Vagina (tissue), 2 donors: ENCODE results near the gene NGFR.

ENCODE experiments used
- POLR2A ChIP-seq, 2 donors: fragments of 450-650 bp; IDR thresholded peaks; one replicate each; pipeline ENCODE4 v1.6.1; 2017; ENCODE audit warnings: antibody characterized with exemption in 2 of 2, mild to moderate bottlenecking in 2 of 2, moderate library complexity in 2 of 2
- POLR2AphosphoS5 ChIP-seq, 2 donors: sonication (generic); formaldehyde crosslinking; IDR thresholded peaks; one replicate each; pipeline ENCODE4 v1.9.0; 2017; ENCODE audit warnings: antibody characterized with exemption in 2 of 2, mild to moderate bottlenecking in 2 of 2, low read depth in 1 of 2; ENCODE audit not compliant: insufficient read depth in 1 of 2
- TF ChIP-seq, protein P1 (sequence below), 3 experiments: fragments of 450-650 bp in 2 of 3; fragments of 200-600 bp in 1 of 3; sonication (generic) in 1 of 3; IDR thresholded peaks; one replicate each; pipeline ENCODE4 v1.5.1; 2017 to 2019; ENCODE audit warnings: antibody characterized with exemption in 3 of 3, mild to moderate bottlenecking in 2 of 3, moderate library complexity in 2 of 3

DNA sequence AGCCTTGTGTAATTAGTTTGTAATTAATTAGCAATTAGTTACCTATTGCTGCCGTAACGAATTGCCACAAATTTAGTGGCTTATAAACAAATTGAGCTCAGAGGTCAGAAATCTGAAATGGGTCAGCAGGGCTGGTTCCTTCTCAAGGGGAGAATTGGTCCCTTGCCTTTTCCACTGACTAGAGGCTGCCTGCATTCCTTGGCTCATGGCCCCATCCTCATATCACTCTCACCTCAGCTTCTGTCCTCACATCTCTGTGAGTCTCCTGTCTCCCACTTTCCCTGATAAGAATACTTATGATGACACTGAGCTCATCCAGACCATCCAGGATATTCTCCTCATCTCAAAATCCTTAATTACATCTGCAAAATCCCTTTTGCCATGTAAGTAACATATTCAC lies 31.0 kb upstream of the NGFR start:
- TF ChIP-seq POLR2AphosphoS5 (IDR thresholded peaks at IDR 0.05; ENCODE audit: insufficient read depth in 1 of 2, low read depth in 1 of 2) (no peak), POLR2A (IDR thresholded peaks at IDR 0.05) (no peak)
- TF ChIP-seq, protein P1, sequence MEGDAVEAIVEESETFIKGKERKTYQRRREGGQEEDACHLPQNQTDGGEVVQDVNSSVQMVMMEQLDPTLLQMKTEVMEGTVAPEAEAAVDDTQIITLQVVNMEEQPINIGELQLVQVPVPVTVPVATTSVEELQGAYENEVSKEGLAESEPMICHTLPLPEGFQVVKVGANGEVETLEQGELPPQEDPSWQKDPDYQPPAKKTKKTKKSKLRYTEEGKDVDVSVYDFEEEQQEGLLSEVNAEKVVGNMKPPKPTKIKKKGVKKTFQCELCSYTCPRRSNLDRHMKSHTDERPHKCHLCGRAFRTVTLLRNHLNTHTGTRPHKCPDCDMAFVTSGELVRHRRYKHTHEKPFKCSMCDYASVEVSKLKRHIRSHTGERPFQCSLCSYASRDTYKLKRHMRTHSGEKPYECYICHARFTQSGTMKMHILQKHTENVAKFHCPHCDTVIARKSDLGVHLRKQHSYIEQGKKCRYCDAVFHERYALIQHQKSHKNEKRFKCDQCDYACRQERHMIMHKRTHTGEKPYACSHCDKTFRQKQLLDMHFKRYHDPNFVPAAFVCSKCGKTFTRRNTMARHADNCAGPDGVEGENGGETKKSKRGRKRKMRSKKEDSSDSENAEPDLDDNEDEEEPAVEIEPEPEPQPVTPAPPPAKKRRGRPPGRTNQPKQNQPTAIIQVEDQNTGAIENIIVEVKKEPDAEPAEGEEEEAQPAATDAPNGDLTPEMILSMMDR (IDR thresholded peaks at IDR 0.05) = no peak
